GM12873 (cell line): ENCODE data around the gene NQO2.

Experiments used
- CTCF ChIP-seq: IDR thresholded peaks from 2 replicates; pipeline ENCODE4 v1.5.1; 2012; ENCODE audit warnings: low read depth, mild to moderate bottlenecking, moderate library complexity, low read length, control low read depth; ENCODE audit not compliant: insufficient read depth; ENCODE audit errors: missing control alignments

NQO2 gene

GRCh38 chr6:3022765-3023662, 23.3 kb downstream of the NQO2 start:
- TF ChIP-seq CTCF = no peak

DNA sequence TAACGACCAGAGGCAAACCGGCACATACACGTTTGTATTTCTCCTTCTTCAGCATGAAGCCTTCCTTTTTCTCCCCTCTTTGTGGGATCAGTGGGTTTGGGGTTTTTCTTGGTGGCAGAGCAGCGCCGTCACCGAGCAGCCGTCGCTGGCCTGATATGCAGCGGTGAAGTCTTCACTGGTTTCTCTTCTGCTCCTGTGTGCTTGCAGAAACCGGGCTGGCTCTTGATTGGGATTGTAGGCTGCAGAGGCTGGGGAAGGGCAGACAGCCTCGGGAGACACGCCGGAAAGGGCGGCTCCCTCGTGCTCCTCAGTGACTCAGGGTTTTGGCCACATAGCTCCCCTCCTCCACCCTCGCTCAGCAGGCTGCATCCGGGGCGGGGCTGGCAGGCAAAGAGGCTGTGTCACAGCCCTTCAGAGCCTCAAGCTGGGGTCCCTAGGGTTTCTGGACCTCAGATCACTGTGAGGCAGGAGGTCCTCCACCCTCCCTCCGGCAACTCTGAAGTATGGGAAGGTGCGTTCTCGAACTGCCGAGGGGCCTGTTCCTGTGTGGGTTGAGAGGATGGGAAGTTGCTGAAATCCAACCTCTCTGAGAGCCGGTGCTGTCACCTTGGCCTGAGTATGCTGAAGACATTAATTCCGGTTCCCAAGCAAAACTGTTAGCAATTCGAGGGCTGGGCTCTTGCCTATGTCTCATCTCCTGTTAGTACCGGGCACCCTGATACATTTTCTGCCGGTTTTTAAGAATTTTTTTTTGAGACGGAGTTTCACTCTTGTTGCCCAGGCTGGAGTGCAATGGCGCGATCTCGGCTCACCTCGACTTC, 24.2 kb downstream of the NQO2 start:
- no peak for TF ChIP-seq CTCF

GRCh38 chr6:3026791-3027626, 27.3 kb downstream of the NQO2 start:
- TF ChIP-seq CTCF = no peak

- peak; percentile 34 for TF ChIP-seq CTCF
Observed at GRCh38 chr6:3031857-3032640, 32.4 kb downstream of the NQO2 start.

DNA sequence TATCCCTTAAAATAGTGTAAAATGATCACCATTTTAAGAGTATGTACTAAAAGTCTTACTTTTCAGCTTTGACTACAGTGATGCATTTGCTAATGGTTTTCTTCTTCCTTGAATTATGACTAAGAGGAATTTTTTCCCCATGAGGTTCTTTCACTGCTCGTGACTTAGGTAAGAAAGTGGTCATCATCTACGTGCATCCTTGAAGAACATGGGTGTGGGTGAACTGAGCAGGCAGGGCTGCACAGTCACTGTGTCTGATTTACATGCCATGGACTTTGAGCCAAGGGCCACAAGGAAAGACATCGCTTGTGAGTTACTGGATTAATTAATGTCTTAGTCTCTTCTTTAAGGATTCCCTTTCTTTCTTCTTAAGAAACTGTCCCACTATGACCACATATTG, 33.3 kb downstream of the NQO2 start:
- no peak for TF ChIP-seq CTCF

DNA sequence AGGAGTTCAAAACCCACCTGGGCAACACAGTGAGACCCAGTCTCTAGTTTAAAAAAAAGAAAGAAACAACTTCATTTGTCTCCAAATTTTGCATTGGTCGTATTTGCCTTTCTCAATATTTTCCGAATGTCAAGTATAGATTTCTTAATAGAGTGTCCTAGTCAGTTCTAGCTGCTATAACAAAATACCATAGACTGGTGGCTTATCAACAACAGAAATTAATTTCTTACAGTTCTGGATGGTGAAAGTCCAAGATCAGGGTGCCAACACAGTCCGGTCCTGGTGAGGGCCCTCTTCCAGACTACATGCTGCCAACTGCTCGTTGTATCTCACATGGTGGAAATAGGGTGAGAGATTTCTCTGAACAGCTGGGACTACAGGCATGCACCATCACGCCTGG, 34.0 kb downstream of the NQO2 start:
- no peak for TF ChIP-seq CTCF
